C4-2B (cell line): ENCODE results near the gene LMF2.

Experiments
- H3K27ac ChIP-seq: fragments of 450-650 bp; 2 replicates; pipeline ENCODE4 v1.5.1; 2017
- CTCF ChIP-seq: fragments of 450-650 bp; conservative IDR thresholded peaks from 2 replicates; pipeline ENCODE4 v1.5.1; 2017; ENCODE audit warnings: mild to moderate bottlenecking
- ZFX ChIP-seq: fragments of 450-650 bp; IDR thresholded peaks from 2 replicates; pipeline ENCODE4 v1.6.1; 2017

Gene LMF2

DNA sequence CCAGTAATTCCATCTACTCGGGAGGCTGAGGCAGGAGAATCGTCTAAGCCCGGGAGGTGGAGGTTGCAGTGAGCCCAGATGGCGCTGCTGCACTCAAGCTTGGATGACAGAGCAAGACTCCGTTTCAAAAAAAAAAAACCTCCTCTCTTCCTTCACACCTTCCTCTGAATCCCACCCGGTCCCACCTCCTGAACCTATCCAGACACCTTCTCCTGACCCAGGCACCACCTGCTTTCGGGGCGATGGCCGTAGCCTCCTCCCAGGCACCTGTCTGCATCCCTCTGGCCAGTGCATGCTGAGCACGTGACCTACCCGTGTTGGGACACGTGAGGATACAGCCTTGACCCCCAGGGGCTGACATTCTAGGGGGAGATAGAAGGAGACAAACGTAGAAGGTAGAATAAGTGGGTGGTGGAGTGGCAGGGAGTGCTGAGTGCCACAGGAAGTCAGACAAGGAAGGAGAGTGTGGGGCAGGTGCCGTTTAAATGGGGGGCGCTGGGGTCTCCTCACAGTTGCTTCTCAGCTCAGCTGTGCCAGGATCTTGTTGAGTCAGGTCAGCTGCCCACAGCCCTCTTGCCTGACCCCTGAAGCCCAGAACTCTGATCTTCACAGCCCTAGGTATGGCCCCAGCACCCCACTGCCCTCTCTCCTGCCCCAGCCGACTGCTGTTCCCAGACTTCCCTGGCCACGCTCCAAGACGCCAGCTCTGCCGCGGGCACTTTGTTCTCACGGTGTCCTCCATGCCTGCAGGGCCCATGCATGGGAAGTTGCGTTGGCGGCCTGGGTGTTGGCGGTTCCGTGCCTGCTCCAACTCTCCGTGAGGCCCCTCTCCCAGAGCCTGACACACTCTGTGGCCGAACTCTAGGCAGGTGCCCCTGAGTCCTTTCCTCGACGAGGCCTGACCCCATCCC is 22.0 kb downstream of the LMF2 start:
- peak overlapping the region; percentile 24; the same call in 1 of the 2 replicates for H3K27ac ChIP-seq
- TF ChIP-seq CTCF = no peak
- no peak for TF ChIP-seq ZFX

DNA sequence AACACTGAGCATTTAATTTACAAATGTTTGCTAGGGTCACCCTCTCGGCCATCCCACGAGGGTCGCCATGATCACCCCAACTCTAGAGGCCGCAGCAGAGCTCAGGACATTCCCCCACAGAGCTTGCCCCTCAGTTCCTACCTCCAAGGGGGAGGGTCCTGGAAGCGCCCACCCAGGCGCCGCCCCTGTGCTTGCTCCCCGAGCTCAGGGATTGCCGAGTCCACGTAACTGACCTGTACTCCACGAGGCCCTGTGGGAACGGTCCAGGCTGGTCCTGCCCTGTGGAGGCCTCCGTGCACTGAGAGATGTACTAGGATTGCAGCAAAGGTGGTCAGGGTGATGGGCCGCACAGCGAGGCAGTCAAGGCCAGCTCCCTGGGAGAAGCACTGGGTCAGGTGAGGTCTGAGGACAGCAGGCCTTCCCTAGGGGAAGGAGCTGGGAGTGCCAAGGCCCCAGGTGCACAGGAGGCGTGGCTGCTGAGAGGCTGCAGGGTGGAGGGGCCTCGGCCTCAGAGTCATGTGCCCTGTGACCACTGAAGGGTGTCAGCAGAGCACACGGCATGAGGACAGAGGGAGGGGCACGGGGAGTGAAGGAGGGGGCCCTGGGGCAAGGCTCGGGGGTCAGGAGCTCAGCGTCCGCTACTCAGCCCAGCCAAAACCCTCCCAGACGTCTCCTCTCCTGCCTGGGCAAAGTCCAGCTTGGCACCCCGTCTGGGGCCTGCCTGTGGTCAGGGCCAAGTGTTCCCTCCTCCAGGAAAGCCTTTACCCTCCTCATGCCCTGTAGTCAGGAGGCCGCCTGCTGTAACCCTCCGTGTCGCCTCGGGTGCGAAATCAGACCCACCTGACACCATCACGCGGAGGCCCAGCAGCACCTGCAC is 23.3 kb downstream of the LMF2 start:
- no peak overlapping the region for H3K27ac ChIP-seq
- no peak for TF ChIP-seq ZFX
- no peak for TF ChIP-seq CTCF

- H3K27ac ChIP-seq = no peak overlapping the region
- no peak for TF ChIP-seq ZFX
- TF ChIP-seq CTCF = no peak
These were observed 23.9 kb downstream of the LMF2 start for GRCh38 chr22:50483556-50483955.

DNA sequence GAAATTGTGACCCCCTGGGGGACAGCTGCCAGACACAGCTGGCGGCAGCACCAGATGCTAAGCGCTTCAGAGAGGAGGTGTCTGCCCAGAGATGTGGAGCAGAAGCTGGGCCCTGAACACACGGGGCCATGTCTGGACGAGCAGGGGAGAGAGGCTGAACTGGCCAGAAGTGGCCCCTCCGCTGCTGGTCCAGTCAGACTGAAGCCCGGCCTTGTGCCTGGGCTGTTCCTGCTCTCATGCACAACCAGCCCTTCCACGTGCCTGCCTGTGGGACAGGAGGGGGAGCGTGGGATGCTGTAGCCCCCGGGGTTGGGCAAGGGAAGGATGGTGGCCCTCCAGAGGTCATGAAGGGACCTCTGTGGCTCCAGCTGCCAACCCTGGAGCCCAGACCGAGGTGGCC is 24.4 kb downstream of the LMF2 start:
- TF ChIP-seq ZFX (no peak), CTCF (no peak)
- peak overlapping the region; percentile 85; the same call in 1 of the 2 replicates for H3K27ac ChIP-seq

GRCh38 chr22:50482107-50483074 is 25.1 kb downstream of the LMF2 start:
- H3K27ac ChIP-seq = peak overlapping the region; percentile 85
- TF ChIP-seq ZFX (0 out of 2 replicates have a peak, but pooled peaks have one; percentile 1), CTCF (no peak)

DNA sequence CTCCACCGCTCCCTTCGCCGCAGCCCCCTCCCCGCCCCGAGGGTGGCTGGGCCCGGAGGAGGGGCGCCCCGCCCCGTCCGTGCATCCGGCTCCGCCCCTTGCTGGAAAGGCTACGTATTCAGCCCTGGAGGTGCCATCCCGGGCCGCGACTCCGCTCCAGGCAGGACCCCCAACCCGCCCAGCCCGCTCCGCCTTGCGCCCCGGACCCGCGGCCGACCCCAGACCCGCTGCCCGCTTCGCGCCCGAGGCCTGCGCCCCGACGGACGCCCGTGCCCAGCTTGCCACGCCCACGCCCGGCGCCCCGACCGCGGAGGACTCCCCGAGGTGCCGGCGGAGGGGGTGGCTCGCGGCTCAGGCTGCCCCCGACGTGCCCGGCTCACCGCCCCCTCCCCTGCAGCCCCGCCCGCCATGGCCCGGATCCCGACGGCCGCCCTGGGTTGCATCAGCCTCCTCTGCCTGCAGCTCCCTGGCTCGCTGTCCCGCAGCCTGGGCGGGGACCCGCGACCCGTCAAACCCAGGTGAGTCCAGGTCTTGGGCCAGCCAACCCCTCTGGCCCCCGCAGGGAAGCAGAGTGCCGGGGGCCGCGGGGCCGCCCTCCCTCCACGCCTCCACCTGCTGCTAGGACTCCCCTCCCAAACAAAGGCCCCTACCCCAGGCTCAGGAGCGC is 25.9 kb downstream of the LMF2 start, which contains the start of gene ADM2:
ADM2 (plus strand) TSS at position 104 of the 667 bp plus-strand sequence; CDS start at position 409, 305 bp downstream.
- TF ChIP-seq CTCF (no peak), ZFX (peak; percentile 51; the same call in 1 of the 2 replicates)
- peak within 1 kb of the TSS; percentile 85 for H3K27ac ChIP-seq
